Astrocyte (in vitro differentiated cells and primary cell): ENCODE data around the gene CLCF1. TPM values are rescaled to one million over a fixed set of nuclear protein-coding genes. Genes with fewer than 3 reads are reported as not detected.

Experiments used
- DNase-seq: peaks from one replicate; pipeline ENCODE4 v3.0.0-alpha.2; 2010; ENCODE audit warnings: low read depth
- FAIRE-seq: peaks from 2 replicates; lab custom pipeline; 2011; peaks lifted over from hg19 to GRCh38; lab: Jason Lieb, UNC
- H2AFZ ChIP-seq: 2 replicates; pipeline ENCODE4 v1.6.0; 2012; ENCODE audit warnings: low read depth, low read length, inconsistent platforms
- H3K27ac ChIP-seq: 2 replicates; pipeline ENCODE4 v1.5.1; 2011; ENCODE audit warnings: low read depth, low read length, inconsistent platforms
- H3K27me3 ChIP-seq: 2 replicates; pipeline ENCODE4 v1.6.0; 2011; ENCODE audit warnings: low read length, inconsistent platforms; ENCODE audit not compliant: insufficient read depth
- H3K36me3 ChIP-seq: 2 replicates; pipeline ENCODE4 v1.5.1; 2011; ENCODE audit warnings: low read length, inconsistent platforms; ENCODE audit not compliant: insufficient read depth
- H3K4me1 ChIP-seq: 2 replicates; pipeline ENCODE4 v1.5.1; 2011; ENCODE audit warnings: low read length, inconsistent platforms; ENCODE audit not compliant: insufficient read depth
- H3K4me2 ChIP-seq: 2 replicates; pipeline ENCODE4 v1.6.0; 2012; ENCODE audit warnings: low read length, inconsistent platforms
- H3K4me3 ChIP-seq: 2 replicates; pipeline ENCODE4 v1.5.1; 2011; ENCODE audit warnings: low read depth, mild to moderate bottlenecking, low read length, inconsistent platforms; ENCODE audit not compliant: insufficient read depth
- H3K79me2 ChIP-seq: 2 replicates; pipeline ENCODE4 v1.6.0; 2012; ENCODE audit warnings: mild to moderate bottlenecking, low read length, inconsistent platforms; ENCODE audit not compliant: insufficient read depth
- H3K9ac ChIP-seq: 2 replicates; pipeline ENCODE4 v1.6.0; 2012; ENCODE audit warnings: mild to moderate bottlenecking, low read length, inconsistent platforms
- H3K9me3 ChIP-seq: 2 replicates; pipeline ENCODE4 v1.5.1; 2012; ENCODE audit warnings: low read depth, mild to moderate bottlenecking, low read length, inconsistent platforms; ENCODE audit not compliant: insufficient read depth
- H4K20me1 ChIP-seq: 2 replicates; pipeline ENCODE4 v1.6.0; 2012; ENCODE audit warnings: low read length, inconsistent platforms; ENCODE audit not compliant: insufficient read depth
- H3K27ac Mint-ChIP-seq: one replicate; pipeline ENCODE4 v1.8.0; 2021; ENCODE audit warnings: mild to moderate bottlenecking, mixed read lengths; ENCODE audit not compliant: unreplicated experiment
- H3K27me3 Mint-ChIP-seq: one replicate; pipeline ENCODE4 v1.8.0; 2021; ENCODE audit warnings: low read depth, mixed read lengths; ENCODE audit not compliant: unreplicated experiment
- H3K36me3 Mint-ChIP-seq: one replicate; pipeline ENCODE4 v1.8.0; 2021; ENCODE audit warnings: low read depth, mixed read lengths; ENCODE audit not compliant: unreplicated experiment
- H3K4me1 Mint-ChIP-seq: one replicate; pipeline ENCODE4 v1.8.0; 2021; ENCODE audit warnings: low read depth, mixed read lengths; ENCODE audit not compliant: unreplicated experiment
- H3K4me3 Mint-ChIP-seq: one replicate; pipeline ENCODE4 v1.8.0; 2021; ENCODE audit warnings: mild to moderate bottlenecking, moderate library complexity, mixed read lengths; ENCODE audit not compliant: unreplicated experiment
- H3K9me3 Mint-ChIP-seq: one replicate; pipeline ENCODE4 v1.8.0; 2021; ENCODE audit warnings: mild to moderate bottlenecking, mixed read lengths; ENCODE audit not compliant: unreplicated experiment
- EZH2 ChIP-seq: IDR thresholded peaks from 2 replicates; pipeline ENCODE4 v1.6.1; 2012; ENCODE audit warnings: mild to moderate bottlenecking, low read length, inconsistent platforms; ENCODE audit not compliant: insufficient read depth
- total RNA-seq: library from RNA; stranded (reverse); gene quantifications from 2 replicates; pipeline ENCODE4 v1.2.1, GENCODE V29; 2021
- TF ChIP-seq, protein P1 (sequence below): IDR thresholded peaks from 2 replicates; pipeline ENCODE4 v1.5.1; 2011; ENCODE audit warnings: low read depth, mild to moderate bottlenecking, inconsistent platforms, low read length, moderate library complexity; ENCODE audit not compliant: insufficient read depth

CLCF1 gene
- total RNA-seq, 1 donor from 2014 or later, result 17.6 TPM

DNA sequence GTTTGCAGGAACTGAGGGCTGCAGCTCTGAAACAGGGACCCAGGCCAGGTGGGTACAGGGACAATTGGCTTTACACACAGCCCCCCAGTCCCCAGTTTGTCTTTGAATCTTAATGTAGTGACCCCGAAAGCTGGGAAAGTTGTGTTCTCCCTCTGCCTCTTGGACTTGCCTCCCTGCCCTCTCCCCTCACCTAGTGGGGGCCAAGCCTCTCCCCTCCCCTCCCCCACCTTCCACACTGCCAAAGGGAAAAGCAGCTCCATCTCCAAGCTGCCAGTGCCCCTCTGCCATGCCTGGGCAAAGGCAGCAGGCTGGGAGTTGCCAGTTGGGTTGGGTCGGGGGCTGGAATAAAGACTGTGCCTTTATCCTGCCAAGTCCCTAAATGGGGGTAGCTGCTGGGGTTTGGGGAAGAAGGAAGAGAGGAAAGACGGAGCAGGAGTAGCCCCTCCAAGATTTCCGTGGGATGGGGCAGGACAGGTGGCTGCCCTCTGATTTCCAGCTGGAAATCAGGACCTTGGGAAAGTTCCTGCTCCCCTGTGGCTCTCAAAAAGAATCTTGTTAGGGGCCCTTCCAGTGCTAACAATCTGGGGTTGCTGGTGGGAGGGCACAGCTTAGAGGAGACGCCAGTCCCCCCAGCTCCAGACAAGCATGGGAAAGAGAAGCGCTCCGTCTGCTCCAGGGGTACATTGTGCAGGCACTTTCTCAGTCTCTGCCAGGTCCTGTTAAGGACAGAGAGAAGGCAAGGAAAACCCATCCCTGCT lies 2.8 kb upstream of the CLCF1 start:
- Histone ChIP-seq H4K20me1 (peaks cover 10% of the 10 kb centered on the region), H3K79me2 (peaks cover 17% of the 10 kb centered on the region), H2AFZ (no peak overlapping the region), H3K4me2 (peak overlapping the region; percentile 53), H3K9me3 (no peaks in the 10 kb centered on the region), H3K4me1 (peaks cover 45% of the 10 kb centered on the region), H3K4me3 (no peak overlapping the region), H3K36me3 (no peaks in the 10 kb centered on the region), H3K27ac (no peak overlapping the region), H3K9ac (peak overlapping the region; percentile 53), H3K27me3 (no peaks in the 10 kb centered on the region)
- Mint-ChIP-seq H3K4me1 (peaks cover 22% of the 10 kb centered on the region), H3K27me3 (peaks cover 6% of the 10 kb centered on the region), H3K4me3 (peak overlapping the region; percentile 20), H3K27ac (peak overlapping the region; percentile 62), H3K9me3 (no peaks in the 10 kb centered on the region), H3K36me3 (no peaks in the 10 kb centered on the region)
- no peak for DNase-seq
- no peak for TF ChIP-seq EZH2
- TF ChIP-seq, protein P1, sequence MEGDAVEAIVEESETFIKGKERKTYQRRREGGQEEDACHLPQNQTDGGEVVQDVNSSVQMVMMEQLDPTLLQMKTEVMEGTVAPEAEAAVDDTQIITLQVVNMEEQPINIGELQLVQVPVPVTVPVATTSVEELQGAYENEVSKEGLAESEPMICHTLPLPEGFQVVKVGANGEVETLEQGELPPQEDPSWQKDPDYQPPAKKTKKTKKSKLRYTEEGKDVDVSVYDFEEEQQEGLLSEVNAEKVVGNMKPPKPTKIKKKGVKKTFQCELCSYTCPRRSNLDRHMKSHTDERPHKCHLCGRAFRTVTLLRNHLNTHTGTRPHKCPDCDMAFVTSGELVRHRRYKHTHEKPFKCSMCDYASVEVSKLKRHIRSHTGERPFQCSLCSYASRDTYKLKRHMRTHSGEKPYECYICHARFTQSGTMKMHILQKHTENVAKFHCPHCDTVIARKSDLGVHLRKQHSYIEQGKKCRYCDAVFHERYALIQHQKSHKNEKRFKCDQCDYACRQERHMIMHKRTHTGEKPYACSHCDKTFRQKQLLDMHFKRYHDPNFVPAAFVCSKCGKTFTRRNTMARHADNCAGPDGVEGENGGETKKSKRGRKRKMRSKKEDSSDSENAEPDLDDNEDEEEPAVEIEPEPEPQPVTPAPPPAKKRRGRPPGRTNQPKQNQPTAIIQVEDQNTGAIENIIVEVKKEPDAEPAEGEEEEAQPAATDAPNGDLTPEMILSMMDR, result no peak
- FAIRE-seq, result no peak

DNA sequence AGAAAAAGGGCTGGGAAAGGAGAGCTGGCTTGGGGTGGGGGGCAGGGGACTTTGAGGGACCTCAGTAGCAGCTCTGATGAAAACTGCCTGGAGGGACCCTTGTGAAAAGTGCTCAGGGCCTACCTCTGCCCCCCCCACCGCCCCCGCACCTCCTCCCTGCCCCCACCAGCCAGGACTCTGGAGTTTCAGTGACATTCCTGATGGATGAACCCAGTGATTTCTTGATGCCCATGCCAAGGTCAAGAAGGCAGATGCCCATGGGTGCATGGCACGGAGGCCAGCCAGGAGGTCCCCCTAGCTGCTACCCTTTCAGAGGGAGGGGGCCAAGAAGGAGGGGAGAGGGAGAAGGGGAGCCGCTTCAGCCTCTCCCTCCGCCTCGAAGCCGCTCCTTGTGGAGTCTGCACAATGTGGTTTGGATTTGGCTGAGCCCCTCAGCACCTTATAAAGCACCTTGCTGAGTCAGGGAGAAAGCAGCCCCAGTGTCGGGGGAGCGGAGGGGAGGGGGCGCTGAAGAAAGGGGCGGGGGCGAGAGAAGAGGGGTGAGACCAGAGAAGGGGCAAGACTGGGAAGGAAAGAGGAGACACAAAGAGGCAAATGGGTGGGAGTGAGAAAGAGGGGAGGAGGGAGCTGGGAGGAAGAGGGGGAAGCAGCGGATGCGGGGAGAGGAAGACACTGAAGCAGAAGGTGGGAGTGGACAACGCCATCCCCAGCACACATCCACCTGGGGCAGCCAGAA lies 2.1 kb upstream of the CLCF1 start:
- Histone ChIP-seq H3K4me1 (peaks cover 52% of the 10 kb centered on the region), H3K27me3 (no peaks in the 10 kb centered on the region), H3K79me2 (peaks cover 24% of the 10 kb centered on the region), H3K4me3 (no peak overlapping the region), H3K27ac (peak overlapping the region; percentile 95), H3K4me2 (peak overlapping the region; percentile 93), H3K9me3 (no peaks in the 10 kb centered on the region), H3K9ac (peak overlapping the region; percentile 93), H2AFZ (no peak overlapping the region), H3K36me3 (no peaks in the 10 kb centered on the region), H4K20me1 (peaks cover 18% of the 10 kb centered on the region)
- Mint-ChIP-seq H3K9me3 (no peaks in the 10 kb centered on the region), H3K4me1 (peaks cover 29% of the 10 kb centered on the region), H3K36me3 (no peaks in the 10 kb centered on the region), H3K27ac (peak overlapping the region; percentile 62), H3K27me3 (peaks cover under 1% of the 10 kb centered on the region), H3K4me3 (peak overlapping the region; percentile 20)
- DNase-seq, result no peak
- TF ChIP-seq EZH2, result no peak
- TF ChIP-seq, protein P1, result no peak
- FAIRE-seq, result no peak
